ENCODE results near the gene C1orf35.
A peak's percentile ranks its signal among the peaks of the same experiment; 100 is the strongest.
"Not testable (repeated sequence)": the region's sequence is repeated elsewhere in the genome, so short reads cannot be mapped to it uniquely, and the experiment has no call there.

Gene C1orf35

DNA sequence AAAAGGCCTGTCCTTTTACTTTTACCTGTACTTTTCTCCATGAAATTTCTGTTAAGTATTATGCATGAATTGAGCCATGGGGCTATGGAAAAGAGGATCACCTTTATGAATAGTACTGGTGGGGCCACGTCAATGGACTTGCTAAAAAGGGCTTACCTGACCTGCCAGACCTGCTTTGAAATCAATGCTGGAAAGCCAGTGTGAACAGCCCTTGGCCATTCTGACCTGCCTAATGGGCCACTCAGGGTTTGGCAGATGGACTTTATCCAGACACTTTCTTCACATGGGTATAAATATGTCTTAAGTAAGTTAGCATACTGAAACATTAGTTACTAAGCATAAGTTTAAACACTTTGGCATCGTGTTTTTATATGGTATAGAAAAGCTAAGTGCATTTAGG, 28.6 kb upstream of the C1orf35 start:
- ATAC-seq (ENCODE audit: low read depth) (no peak), DNase-seq (ENCODE audit: low spot score in 2 of 2) (no peak)
- Mint-ChIP-seq H3K9me3 (no peaks in the 10 kb centered on the region), H3K36me3 (no peaks in the 10 kb centered on the region), H3K4me1 (no peaks in the 10 kb centered on the region), H3K4me3 (no peak overlapping the region), H3K27ac (no peak overlapping the region), H3K27me3 (peaks cover 2% of the 10 kb centered on the region)

DNA sequence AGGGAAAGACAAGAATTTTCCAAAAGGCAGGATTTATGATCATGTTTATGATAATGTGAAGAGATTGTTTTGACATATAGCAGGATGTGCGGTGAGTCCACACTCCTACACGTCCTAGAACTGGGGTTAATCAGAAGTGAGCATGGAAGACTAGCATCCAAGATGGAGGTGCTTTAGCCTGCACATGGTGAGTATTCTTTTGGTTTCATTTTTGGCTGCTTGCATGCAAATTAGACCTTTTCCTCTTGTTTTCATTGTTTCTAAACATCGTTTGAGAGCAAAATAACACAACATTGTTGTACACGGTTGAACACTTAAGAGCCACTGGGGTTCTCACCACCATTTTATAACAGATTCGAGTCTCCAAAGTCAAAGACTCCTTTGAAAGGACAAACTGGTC, 22.1 kb upstream of the C1orf35 start:
- no peak overlapping the region for H3K4me3 Mint-ChIP-seq
- H3K27ac Mint-ChIP-seq = no peak overlapping the region
- ATAC-seq (ENCODE audit: low read depth) (no peak), DNase-seq (ENCODE audit: low spot score in 2 of 2) (no peak)
- H3K9me3 Mint-ChIP-seq = no peaks in the 10 kb centered on the region
- no peaks in the 10 kb centered on the region for H3K36me3 Mint-ChIP-seq
- peaks cover 8% of the 10 kb centered on the region for H3K4me1 Mint-ChIP-seq
- H3K27me3 Mint-ChIP-seq = no peaks in the 10 kb centered on the region

DNA sequence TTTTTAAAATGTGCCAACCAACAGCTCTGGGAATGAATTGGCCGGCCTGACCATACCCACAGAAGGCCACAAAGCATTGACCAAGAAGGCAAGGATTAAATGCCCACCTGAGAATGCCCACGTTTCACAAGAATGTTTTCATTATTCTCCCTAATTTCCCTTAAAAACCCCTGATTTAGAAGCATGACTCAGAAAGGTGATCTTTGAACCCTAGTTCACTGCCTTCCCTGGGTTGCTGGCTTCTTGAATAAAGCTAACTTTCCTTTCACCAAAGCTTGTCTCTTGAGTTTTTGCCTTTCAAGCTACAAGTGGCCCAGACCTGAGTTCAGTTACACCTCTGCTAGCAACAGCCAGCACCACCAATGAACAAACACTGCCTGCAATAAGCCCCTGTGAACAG, 20.4 kb upstream of the C1orf35 start:
- DNase-seq (ENCODE audit: low spot score in 2 of 2) = no peak
- H3K4me3 Mint-ChIP-seq = no peak overlapping the region
- no peaks in the 10 kb centered on the region for H3K27me3 Mint-ChIP-seq
- H3K4me1 Mint-ChIP-seq = peaks cover 8% of the 10 kb centered on the region
- no peak overlapping the region for H3K27ac Mint-ChIP-seq
- ATAC-seq (ENCODE audit: low read depth) = no peak
- no peaks in the 10 kb centered on the region for H3K36me3 Mint-ChIP-seq
- H3K9me3 Mint-ChIP-seq = no peaks in the 10 kb centered on the region

DNA sequence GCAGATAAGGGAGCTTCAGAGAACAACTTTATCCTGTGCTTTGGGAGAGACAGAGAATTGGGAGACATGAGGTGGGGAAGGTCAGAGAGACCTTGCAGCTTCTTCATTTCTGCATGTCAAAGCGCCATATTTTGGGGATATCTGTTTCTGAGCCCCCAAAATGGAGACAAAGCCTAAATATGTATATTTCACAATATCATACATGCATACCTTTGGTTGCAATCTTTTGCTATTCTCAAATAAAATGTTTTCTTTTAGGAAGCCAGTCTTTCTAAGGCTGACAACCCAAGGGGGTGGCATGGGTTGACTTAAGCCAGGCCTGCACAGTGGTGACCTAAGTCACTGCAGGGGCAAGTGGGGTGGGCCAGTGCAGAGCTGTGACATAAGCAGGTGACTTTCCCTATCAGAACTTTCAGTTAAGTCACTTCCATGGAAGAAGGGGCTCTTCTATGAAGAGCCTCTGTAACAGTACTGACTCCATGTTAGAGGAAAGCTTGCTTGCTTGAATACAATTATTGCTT, 19.9 kb upstream of the C1orf35 start:
- Mint-ChIP-seq H3K9me3 (peaks cover 2% of the 10 kb centered on the region), H3K4me3 (no peak overlapping the region), H3K27ac (no peak overlapping the region), H3K27me3 (no peaks in the 10 kb centered on the region), H3K36me3 (peaks cover 2% of the 10 kb centered on the region), H3K4me1 (peaks cover 8% of the 10 kb centered on the region)
- DNase-seq (ENCODE audit: low spot score in 2 of 2) = no peak
- ATAC-seq (ENCODE audit: low read depth) = no peak

DNA sequence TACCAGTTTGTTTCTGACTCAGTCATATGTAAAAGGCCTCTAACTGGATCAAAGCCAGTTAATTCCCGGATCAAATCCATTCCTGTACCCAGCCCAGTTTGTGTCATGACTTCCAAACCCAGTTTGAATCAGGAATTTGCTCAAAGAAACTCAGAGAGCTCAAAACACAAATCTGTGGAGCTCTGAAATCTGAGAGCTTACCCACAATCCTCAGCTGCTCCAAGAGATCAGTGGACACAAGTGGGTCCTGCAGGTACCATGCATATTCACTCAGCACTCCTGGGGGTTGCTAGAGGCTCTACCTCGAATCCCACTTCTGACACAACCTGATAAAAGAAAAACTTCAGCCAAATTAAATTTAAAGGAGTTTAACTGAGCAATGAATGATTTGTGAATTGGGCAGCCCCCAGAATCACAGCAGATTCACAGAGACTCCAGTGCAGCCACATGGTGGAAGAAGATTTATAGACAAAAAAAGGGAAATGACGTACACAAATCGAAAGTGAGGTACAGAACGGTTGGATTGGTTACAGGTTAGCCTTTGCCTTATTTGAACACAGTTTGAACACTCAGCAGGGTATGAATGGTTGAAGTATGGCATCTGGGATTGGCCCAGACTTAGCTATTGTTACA, 17.8 kb upstream of the C1orf35 start:
- Mint-ChIP-seq H3K27me3 (no peaks in the 10 kb centered on the region), H3K9me3 (peaks cover 3% of the 10 kb centered on the region), H3K4me1 (peaks cover 8% of the 10 kb centered on the region), H3K36me3 (peaks cover 3% of the 10 kb centered on the region), H3K27ac (no peak overlapping the region), H3K4me3 (no peak overlapping the region)
- ATAC-seq (ENCODE audit: low read depth) = peak; percentile 83
- no peak for DNase-seq (ENCODE audit: low spot score in 2 of 2)

DNA sequence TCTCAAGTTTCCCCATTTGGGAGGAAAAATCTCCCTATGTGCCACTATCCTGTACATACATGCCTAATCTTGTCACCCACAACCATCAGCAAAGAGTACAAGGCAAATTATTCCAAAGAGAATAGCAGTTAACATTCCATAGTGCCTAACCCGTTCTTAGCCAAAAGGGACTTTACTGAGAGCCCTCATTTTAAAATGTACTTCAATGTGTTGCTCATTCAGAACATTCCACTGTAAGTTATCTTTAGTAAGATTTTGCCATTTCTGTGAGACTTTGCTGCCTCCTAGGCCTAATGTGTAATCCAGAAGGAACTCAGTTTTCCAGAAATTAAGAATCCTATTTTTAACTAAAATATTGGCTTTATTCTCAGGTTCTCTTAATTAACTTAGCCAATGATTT, 17.2 kb upstream of the C1orf35 start:
- Mint-ChIP-seq H3K9me3 (peaks cover 3% of the 10 kb centered on the region), H3K27me3 (no peaks in the 10 kb centered on the region), H3K27ac (no peak overlapping the region), H3K4me3 (no peak overlapping the region), H3K4me1 (peaks cover 7% of the 10 kb centered on the region), H3K36me3 (peaks cover 3% of the 10 kb centered on the region)
- DNase-seq (ENCODE audit: low spot score in 2 of 2) = no peak
- ATAC-seq (ENCODE audit: low read depth) = no peak

DNA sequence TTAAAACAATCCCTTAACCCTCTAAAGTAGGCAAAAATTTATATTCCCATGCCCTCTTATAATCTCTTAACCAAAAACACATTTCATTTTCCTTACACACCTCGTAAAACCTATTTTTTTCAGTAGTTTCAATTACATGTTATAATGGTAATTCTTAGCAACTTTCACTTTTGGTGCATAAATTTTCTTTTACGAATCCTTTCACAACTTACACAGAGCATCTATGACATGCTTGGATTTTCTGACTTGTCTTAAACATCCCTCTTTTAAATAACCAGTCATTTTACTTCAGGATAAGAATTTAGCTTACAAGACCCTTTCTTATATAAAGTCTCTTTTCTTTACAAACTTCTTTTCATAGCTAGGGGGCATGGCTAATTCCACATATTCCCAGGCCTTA, 14.9 kb upstream of the C1orf35 start:
- DNase-seq (ENCODE audit: low spot score in 2 of 2) = no peak
- no peak for ATAC-seq (ENCODE audit: low read depth)
- H3K27me3 Mint-ChIP-seq = no peaks in the 10 kb centered on the region
- H3K4me1 Mint-ChIP-seq = peaks cover 3% of the 10 kb centered on the region
- no peak overlapping the region for H3K27ac Mint-ChIP-seq
- peaks cover 3% of the 10 kb centered on the region for H3K9me3 Mint-ChIP-seq
- H3K4me3 Mint-ChIP-seq = no peak overlapping the region
- peaks cover 3% of the 10 kb centered on the region for H3K36me3 Mint-ChIP-seq

DNA sequence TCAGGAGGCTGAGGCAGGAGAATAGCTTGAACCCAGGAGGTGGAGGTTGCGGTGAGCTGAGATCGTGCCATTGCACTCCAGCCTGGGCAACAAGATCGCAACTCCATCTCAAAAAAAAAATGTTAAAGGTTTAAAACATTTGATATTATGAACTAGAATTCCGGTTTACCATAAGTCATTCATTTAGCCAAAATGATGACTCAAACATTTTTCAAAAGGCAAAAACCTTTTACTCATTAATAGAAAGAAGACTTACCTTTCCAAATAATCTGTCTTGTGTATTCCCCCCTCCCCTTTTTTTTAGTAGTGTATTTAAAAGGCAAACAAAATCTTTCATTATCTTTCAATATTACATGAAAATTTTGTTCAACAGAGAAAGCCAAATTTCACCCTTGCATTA, 14.2 kb upstream of the C1orf35 start:
- peaks cover 3% of the 10 kb centered on the region for H3K9me3 Mint-ChIP-seq
- peaks cover 3% of the 10 kb centered on the region for H3K4me1 Mint-ChIP-seq
- no peaks in the 10 kb centered on the region for H3K27me3 Mint-ChIP-seq
- no peak overlapping the region for H3K27ac Mint-ChIP-seq
- DNase-seq (ENCODE audit: low spot score in 2 of 2) (no peak), ATAC-seq (ENCODE audit: low read depth) (no peak)
- H3K4me3 Mint-ChIP-seq = no peak overlapping the region
- H3K36me3 Mint-ChIP-seq = peaks cover 3% of the 10 kb centered on the region

DNA sequence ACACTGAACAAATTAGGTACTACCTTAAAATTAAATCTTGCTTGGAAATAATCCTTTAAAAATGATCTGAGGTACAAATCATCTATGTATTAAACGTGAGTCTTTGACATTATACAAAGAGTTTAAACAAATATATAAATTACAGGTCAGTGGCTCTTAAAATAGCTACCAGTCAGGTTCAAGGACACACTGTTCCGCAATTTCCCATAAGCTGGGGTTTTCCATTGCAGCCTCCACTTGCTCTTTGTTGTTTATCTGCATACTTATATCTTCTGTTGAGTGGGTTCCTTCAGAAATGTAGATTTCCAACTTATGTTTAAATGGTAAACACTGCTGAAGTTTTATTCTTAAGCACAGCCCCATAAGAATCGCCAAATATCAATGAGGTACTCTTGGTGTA, 11.7 kb upstream of the C1orf35 start:
- Mint-ChIP-seq H3K27ac (no peak overlapping the region), H3K36me3 (peaks cover 3% of the 10 kb centered on the region), H3K27me3 (no peaks in the 10 kb centered on the region), H3K9me3 (peaks cover 3% of the 10 kb centered on the region), H3K4me1 (peaks cover 5% of the 10 kb centered on the region), H3K4me3 (no peak overlapping the region)
- DNase-seq (ENCODE audit: low spot score in 2 of 2) (no peak), ATAC-seq (ENCODE audit: low read depth) (no peak)

DNA sequence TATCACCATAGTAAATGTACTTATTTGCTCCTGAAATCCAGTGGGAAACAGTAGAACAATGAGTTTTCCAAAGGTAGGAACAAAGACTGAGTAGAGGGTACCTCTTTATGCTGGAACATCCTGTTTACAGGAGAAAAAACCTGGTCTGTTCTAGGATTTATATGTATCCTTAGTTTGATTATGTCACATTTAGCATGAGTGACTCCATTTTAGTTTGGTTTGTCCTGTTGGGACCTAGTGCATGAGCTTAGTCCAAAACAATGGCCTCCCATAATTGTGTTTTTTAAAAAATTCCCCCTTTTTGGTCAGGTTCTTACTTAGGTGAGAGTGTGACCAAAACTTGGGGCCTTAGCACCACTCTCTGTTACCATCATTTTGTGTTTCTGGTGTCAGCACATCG, 9.5 kb upstream of the C1orf35 start:
- ATAC-seq (ENCODE audit: low read depth) (no peak), DNase-seq (ENCODE audit: low spot score in 2 of 2) (no peak)
- Mint-ChIP-seq H3K4me3 (no peak overlapping the region), H3K36me3 (no peaks in the 10 kb centered on the region), H3K27ac (no peak overlapping the region), H3K4me1 (peaks cover 18% of the 10 kb centered on the region), H3K27me3 (no peaks in the 10 kb centered on the region), H3K9me3 (no peaks in the 10 kb centered on the region)

DNA sequence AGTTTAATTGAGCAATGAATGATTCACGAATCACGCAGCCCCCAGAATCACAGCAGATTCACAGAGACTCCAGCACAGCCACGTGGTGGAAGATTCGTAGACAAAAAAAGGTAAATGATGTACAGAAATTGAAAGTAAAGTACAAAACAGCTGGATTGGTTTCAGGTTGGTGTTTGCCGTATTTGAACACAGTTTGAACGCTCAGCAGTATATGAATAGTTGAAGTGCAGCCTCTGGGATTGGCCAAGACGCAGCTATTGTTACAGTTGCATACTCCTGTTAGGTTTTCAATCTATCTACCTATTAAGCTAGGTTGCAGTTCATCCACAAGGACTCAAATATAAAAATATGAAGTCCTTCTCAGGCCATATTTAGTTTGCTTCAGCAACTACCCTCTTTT, 9.0 kb upstream of the C1orf35 start:
- DNase-seq (ENCODE audit: low spot score in 2 of 2) (no peak), ATAC-seq (ENCODE audit: low read depth) (no peak)
- H3K4me3 Mint-ChIP-seq = no peak overlapping the region
- H3K4me1 Mint-ChIP-seq = peaks cover 18% of the 10 kb centered on the region
- no peaks in the 10 kb centered on the region for H3K9me3 Mint-ChIP-seq
- no peak overlapping the region for H3K27ac Mint-ChIP-seq
- no peaks in the 10 kb centered on the region for H3K27me3 Mint-ChIP-seq
- H3K36me3 Mint-ChIP-seq = no peaks in the 10 kb centered on the region

DNA sequence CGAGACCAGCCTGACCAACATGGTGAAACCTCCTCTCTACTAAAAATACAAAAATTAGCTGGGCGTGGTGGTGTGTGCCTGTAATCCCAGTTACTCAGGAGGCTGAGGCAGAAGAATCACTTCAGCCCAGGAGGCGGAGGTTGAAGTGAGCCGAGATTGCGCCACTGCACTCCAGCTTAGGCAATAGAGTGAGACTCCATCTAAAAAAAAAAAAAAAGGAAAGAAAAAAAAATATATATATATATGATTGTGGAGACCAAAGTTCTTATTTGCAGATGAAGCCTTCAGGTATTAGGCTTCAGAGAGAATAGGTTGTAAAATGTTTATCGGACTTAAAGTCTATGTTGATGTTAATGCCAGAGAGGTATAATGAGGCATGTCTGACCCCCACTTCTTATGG, 8.2 kb upstream of the C1orf35 start:
- not testable (repeated sequence) for DNase-seq (ENCODE audit: low spot score in 2 of 2); H3K9me3 Mint-ChIP-seq; H3K36me3 Mint-ChIP-seq; H3K4me3 Mint-ChIP-seq; ATAC-seq (ENCODE audit: low read depth); H3K27ac Mint-ChIP-seq; H3K27me3 Mint-ChIP-seq
- peaks cover 18% of the 10 kb centered on the region for H3K4me1 Mint-ChIP-seq

DNA sequence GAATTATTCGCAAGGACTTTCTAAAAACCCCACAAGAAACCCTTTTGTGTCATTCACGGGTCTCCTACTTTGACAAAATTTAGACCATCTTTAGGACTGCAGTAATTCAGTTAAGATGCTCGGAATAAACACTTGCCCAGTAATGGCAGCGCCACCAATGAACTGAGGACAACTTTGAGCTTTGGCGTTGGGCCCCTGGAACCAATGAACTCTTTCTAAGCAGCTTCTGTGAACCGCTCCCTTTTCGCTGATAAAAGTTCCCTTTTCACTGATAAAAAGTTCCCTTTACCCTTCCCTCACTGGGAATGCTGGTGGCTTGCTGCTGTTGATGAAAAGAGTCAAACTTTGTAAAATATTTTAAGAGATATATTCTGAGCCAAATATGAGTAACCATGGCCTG, 7.4 kb upstream of the C1orf35 start:
- peaks cover 4% of the 10 kb centered on the region for H3K36me3 Mint-ChIP-seq
- no peak for DNase-seq (ENCODE audit: low spot score in 2 of 2)

DNA sequence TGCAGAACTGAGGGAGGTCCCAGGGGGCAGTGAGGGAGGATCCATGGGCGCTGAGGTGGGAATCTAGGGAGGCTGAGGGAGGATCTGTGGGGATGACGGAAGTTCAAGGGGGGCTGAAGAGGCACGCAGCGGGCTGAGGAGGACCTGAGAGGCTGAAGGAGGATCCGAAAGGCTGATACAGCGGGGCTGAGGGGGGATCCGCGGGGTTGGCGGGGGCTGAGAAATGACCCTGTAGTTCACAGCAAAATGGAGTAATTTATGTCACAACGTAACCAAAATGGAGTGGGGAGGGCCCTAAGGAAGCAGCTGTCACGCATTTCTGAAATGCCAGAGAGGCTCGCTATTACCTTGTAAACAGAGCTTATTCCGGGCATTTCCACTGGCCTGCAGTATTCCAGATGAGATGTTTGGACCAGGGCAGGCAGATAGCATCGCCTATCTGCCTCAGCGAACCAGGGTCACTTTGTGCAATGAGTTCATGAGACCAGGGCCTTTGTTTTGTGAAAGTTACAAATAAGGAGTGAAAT, 6.9 kb upstream of the C1orf35 start:
- Mint-ChIP-seq H3K36me3 (peaks cover 5% of the 10 kb centered on the region), H3K27ac (peak overlapping the region; percentile 99), H3K27me3 (no peaks in the 10 kb centered on the region), H3K4me1 (peaks cover 18% of the 10 kb centered on the region), H3K4me3 (peak overlapping the region; percentile 96), H3K9me3 (no peaks in the 10 kb centered on the region)
- DNase-seq (ENCODE audit: low spot score in 2 of 2) (no peak), ATAC-seq (ENCODE audit: low read depth) (no peak)

More for the DNA sequence above, 7.4 kb upstream of the C1orf35 start:
- no peak overlapping the region for H3K27ac Mint-ChIP-seq
- peaks cover 18% of the 10 kb centered on the region for H3K4me1 Mint-ChIP-seq
- no peaks in the 10 kb centered on the region for H3K27me3 Mint-ChIP-seq
- H3K4me3 Mint-ChIP-seq = no peak overlapping the region
- no peaks in the 10 kb centered on the region for H3K9me3 Mint-ChIP-seq
- no peak for ATAC-seq (ENCODE audit: low read depth)

Measured in memory B cell (primary cell).